Activated gamma-delta T cell (primary cell): ENCODE data around the gene CAMSAP1.

Experiments
- DNase-seq: peaks from one replicate; lab custom pipeline; 2025; lab: John Stamatoyannopoulos, UW

CAMSAP1 gene

GRCh38 chr9:135813671-135814290 lies 93.6 kb downstream of the CAMSAP1 start:
- DNase-seq = no peak

GRCh38 chr9:135812961-135813360 lies 94.4 kb downstream of the CAMSAP1 start:
- DNase-seq = no peak

- no peak for DNase-seq
Observed at GRCh38 chr9:135811801-135812200, 95.5 kb downstream of the CAMSAP1 start.

GRCh38 chr9:135810806-135811575 lies 96.4 kb downstream of the CAMSAP1 start:
- DNase-seq = no peak

GRCh38 chr9:135809166-135809565 lies 98.2 kb downstream of the CAMSAP1 start:
- DNase-seq = no peak

GRCh38 chr9:135805422-135806022 lies 101.8 kb downstream of the CAMSAP1 start:
- DNase-seq = no peak

GRCh38 chr9:135804581-135805421 lies 102.5 kb downstream of the CAMSAP1 start:
- DNase-seq = no peak

GRCh38 chr9:135803441-135803840 lies 103.9 kb downstream of the CAMSAP1 start:
- DNase-seq = no peak

- DNase-seq = no peak
Observed at GRCh38 chr9:135802876-135803419, 104.4 kb downstream of the CAMSAP1 start.

- no peak for DNase-seq
Observed at GRCh38 chr9:135801070-135801469, 106.3 kb downstream of the CAMSAP1 start.

- DNase-seq = no peak
Observed at GRCh38 chr9:135799261-135799660, 108.1 kb downstream of the CAMSAP1 start.

GRCh38 chr9:135798263-135798585 lies 109.1 kb downstream of the CAMSAP1 start:
- DNase-seq = no peak

- DNase-seq = no peak
Observed at GRCh38 chr9:135797507-135798262, 109.7 kb downstream of the CAMSAP1 start.

GRCh38 chr9:135796784-135797485 lies 110.4 kb downstream of the CAMSAP1 start:
- DNase-seq = no peak

GRCh38 chr9:135795391-135795790 lies 112.0 kb downstream of the CAMSAP1 start:
- DNase-seq = no peak

GRCh38 chr9:135794361-135794885 lies 112.9 kb downstream of the CAMSAP1 start:
- DNase-seq = no peak

GRCh38 chr9:135794057-135794335 lies 113.3 kb downstream of the CAMSAP1 start:
- DNase-seq = no peak

- no peak for DNase-seq
Observed at GRCh38 chr9:135793221-135794056, 113.9 kb downstream of the CAMSAP1 start.

GRCh38 chr9:135792268-135793128 lies 114.8 kb downstream of the CAMSAP1 start:
- DNase-seq = no peak
